ENCODE data around the gene UBE2F. TPM values are rescaled to one million over a fixed set of nuclear protein-coding genes. Genes with fewer than 3 reads are reported as not detected.

The UBE2F gene, protein sequence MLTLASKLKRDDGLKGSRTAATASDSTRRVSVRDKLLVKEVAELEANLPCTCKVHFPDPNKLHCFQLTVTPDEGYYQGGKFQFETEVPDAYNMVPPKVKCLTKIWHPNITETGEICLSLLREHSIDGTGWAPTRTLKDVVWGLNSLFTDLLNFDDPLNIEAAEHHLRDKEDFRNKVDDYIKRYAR
- total RNA-seq (2014; rRNA removed; shearing (Covaris generic)) = 86.9 and 99.0 TPM in 2 replicates

DNA sequence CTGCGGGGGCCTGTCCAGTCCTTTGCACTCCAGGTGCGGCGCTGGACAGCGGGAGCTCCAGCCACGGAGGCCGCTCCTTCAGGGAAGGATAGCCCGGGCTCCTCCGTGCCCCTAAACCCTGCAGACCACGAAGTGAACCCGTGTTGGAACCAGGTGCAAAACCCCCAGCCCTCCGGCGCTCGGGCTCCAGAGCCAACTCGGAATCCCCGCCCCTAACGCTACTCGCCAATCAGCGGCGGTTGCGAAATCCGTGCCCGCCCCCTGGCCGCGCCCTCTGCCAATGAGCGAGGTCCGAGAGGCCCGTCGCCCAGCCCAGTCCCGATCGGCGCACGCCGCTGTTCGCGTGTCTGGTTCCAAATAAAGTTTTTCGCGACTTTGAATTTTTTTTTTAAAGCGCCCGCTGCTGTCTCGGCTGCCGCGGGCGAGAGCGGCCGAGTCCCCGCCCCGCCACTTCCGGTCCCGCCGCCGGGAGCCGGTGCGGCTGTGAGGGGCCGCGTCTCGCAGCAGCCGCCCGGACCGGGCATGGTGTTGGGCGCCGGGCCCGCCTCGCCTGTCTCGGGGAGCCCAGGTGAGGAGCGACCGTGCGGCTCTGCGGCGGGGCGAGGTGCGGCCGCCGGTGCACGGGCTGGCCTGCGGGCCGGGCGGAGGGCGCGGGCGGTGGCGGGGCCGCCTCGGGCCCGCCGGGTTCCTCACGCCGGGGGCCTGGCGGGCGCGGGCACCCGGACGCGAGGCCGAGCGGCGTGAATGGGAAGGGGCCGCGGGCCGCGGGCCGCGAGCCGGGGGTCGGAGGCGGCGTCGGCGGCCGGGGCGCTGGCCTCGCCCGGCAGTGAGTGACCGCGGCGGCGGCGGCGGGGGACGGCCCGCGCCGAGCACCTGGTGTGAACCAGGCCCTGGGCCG is at the start of gene UBE2F:
Gene UBE2F, plus strand, starts transcription at position 450 of the 898 bp plus-strand sequence. CDS start 6,094 bp downstream, outside the sequence.
- peak; percentile 88 for DNase-seq (ENCODE audit: low read depth)

DNA sequence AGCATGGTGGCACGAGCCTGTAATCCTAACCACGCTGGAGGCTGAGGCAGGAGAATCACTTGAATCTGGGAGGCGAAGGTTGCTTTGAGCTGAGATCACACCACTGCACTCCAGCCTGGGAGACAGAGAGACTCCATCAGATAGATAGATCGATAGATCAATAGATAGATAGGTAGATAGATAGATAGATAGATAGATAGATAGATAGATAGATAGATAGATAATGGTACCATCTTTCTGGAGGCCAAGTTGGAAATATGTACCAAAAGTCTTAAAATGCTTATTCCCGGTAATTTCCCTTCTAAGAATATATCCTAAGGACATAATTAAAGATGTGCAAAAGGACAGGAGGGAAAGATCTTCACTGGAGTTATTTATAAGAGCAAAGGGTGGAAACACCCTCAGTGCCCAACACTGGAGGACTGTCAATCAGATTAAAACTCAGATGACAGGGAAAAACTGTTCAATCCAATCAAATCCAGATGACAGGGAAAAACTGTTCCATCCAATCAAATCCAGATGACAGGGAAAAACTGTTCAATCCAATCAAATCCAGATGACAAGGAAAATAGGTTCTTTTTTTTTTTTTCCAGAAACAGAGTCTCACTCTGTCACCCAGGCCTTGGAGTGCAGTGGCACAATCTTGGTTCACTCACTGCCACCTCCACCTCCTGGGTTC is 49.0 kb upstream of the UBE2F start:
- no peak for DNase-seq (ENCODE audit: low read depth)

DNA sequence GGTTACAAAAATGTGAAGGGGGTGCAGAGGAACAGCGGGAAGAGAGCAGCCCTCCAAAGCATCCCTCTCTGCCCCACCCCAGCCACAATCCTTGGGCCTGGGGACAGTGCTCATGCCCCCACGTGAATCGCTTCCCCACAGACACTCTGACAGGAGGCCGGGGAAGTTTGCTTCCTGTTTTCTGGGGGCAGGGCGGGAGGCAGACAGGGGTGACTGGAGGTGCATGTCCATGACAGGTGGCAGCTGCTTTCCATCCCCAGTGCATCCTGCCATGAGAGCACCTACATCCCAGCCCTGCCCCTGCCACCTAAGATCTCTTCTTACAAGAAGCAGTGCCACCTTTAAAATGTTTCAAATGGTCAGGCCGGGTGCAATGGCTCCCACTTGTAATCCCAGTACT is 47.2 kb upstream of the UBE2F start:
- no peak for DNase-seq (ENCODE audit: low read depth)

DNA sequence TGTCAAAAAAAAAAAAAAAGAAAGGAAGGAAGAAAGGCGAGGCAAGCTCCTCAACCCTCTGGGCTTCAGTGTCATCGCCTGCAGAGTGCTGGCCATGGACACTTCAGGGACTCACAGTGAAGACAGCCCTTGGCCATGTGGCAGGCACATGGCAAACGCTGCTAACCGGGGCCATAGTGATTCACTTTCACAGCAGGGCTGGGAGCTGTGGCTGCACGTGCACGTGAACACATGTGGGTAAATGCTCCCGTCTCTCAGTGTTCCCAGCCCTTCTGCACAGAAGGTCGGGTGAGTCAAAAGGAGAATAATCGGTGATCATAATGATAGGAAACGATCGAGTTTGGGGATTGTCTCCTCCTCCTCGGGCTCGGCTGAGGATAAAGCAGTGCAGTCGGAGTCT is 46.1 kb upstream of the UBE2F start:
- no peak for DNase-seq (ENCODE audit: low read depth)

DNA sequence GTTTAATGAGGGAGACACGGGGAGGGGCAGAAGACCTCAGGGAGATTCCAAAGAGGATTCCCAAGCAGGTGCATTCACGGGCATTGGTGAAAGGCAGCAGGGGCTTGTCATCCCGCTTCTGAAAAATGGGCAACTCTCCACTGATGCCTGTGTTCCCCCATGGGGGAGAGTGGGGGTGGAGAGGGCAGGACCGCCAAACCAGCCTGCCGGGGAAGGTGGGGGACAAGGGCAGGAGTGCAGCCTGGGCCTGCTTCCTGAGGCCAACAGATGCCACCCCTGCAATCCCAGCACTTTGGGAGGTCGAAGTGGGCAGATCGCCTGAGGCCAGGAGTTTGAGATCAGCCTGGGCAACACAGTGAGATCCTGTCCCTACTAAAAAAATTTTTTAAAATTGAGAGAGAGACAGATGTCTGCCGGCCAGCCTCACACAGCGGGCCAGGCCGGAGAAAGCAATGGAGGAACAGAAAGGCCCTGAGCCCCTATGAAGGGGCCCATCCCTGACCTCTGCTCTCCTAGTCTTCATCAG is 44.8 kb upstream of the UBE2F start:
- no peak for DNase-seq (ENCODE audit: low read depth)

DNA sequence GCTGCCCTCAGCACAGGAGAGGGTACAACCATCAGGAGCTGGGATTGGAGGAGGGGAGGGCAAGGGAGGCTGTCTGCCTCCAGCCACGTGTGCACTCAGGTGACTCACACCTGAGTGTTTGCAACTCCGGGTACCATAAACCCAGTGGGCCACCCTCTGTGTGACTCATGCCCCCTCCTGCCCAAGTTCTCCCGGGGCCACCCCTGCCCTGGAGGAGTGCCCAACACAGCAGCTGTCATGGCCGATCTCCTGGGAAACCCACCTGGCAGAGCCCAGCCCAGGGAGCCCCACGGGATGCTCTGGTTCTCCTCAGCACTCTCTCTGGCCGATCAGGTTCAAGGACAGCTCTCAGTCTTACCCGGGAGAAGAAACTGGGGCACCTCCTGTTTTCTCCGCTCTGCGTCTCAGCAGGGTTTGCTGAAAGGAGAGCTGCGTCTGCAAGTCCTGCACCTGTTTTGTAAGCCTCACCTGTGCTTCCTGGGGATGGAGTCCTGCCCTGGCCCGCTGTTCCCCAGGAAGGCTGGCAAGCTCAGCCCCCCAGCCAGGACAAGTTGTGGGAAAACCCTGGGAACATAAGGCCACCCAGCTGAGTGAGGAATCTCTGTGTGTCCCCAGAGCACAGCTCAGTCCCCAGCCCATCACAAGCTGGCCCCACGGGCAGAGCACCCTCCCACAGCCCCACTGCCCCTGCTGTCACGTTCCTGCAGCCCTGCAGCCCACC is 44.0 kb upstream of the UBE2F start:
- peak; percentile 49 for DNase-seq (ENCODE audit: low read depth)

DNA sequence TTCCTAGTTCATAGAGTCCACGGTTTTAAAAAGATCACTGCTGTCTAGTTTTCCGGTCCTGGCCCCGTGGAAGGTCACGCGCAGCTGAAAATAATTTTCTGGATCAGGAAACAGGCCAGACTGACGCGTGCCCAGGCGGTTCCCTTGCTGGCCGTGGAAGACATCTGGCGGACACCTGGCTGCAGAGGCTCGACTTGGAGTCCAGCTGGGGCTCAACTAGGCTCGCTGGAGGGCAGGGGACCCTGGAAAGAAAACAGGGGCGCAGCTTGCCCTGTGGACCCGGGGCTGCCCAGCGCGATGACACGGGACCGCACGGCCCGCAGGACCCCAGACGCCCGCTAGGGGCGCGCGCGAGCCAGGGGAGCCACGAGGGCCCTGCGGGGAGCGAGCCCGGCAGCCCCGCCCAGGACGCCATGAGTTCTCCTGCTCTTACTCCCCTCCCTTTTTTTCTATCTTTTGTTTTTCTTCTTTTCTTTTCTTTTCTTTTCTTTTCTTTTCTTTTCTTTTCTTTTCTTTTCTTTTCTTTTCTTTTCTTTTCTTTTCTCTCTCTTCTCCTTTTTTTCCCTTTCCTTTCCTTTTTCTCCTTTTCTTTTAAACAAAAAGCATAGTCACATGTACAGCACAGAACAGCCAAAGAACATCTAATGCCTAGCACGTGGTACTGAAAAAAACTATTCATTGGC is 43.2 kb upstream of the UBE2F start:
- no peak for DNase-seq (ENCODE audit: low read depth)

DNA sequence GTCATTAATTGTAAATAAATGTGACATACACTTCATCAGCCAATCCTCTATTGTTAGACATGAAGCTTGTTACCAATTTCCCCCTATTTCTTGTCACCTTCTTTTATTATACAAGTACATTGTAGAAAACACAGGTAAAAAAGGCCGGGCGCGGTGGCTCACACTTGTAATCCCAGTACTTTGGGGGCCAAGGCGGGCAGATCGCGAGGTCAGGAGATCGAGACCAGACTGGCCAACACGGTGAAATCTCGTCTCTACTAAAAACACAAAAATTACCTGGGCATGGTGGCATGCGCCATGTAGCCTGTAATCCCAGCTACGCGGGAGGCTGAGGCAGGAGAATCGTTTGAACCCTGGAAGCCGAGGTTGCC is 42.7 kb upstream of the UBE2F start:
- no peak for DNase-seq (ENCODE audit: low read depth)

DNA sequence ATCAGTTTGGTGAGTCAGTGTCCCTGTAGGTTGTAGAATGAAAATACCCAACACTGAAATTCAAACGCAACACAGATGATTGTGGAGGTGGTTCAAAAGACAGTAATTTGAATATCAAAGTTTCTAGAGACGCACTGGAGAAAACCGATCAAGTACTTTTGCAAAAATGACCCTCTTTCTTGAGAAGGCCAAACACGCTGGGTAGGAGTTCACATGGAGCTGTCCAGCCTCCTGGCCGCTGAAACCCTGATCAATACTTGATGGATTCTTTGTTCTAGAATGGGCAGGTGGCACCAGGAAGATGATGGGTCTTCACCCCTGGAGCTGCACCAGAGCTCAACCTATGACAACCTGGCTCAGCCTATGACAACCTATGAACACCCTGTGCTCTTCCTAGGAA is 39.7 kb upstream of the UBE2F start:
- DNase-seq (ENCODE audit: low read depth) = no peak

DNA sequence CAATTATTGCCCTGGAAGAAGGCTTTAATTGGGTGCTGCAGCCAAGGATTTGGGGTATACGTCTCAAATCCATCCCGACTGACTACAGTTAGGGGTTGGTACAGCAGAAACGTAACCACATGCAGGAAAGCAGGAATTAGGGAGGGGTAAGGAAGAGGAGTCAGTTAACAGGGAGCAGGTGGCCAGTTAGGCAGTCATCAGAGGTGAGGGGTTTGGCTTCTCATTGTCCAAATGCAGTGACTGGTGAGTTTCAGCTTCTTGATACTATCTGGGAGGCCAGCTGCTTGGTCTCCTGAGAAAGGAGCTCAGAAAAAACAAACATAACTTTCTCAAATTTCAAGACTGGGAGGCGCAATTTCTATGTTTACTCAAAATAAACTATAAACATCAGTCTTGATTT is 38.8 kb upstream of the UBE2F start:
- DNase-seq (ENCODE audit: low read depth) = no peak

DNA sequence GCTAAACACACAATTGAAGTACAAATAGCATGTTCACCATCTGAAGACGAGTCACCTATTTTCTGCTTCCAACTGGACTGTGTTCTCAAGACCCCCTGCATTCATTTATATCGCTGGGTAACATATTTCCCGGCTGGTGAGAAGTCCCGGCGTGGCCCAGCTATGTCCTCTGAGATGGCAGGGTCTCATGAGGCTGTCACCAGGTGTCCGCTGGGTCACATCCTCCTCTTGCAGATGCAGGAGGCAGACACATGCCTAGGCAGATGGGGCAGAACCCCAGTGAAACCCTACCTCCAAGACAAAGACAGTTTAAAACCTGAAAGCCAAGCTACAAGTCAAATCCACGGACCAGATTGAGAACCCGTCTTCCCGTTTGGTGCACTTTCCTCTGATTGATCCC is 36.8 kb upstream of the UBE2F start:
- DNase-seq (ENCODE audit: low read depth) = no peak

DNA sequence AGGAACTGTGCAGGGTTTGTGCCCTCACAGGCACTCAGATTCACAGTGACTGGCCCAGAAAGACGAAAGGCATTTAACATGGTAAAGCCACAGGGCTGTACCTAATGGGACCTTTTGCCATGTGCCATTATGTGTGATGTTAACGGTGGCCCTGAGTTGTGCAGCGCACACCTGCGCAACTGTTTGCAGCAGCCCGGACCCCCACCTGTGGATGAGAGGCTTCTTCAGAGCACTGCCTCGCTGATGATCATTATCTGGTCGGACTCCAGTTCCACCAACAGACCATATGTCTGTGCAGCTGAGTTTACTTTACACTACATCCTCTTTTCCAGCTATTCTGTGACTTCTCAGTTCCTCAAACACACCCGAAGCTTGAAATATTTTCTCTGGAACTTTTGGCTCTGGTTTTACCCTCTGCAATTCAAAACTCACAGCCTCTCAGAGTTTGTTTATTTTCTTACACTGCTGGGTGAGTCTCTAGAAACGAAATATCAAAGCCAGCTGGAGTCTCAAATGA is 35.6 kb upstream of the UBE2F start:
- no peak for DNase-seq (ENCODE audit: low read depth)

DNA sequence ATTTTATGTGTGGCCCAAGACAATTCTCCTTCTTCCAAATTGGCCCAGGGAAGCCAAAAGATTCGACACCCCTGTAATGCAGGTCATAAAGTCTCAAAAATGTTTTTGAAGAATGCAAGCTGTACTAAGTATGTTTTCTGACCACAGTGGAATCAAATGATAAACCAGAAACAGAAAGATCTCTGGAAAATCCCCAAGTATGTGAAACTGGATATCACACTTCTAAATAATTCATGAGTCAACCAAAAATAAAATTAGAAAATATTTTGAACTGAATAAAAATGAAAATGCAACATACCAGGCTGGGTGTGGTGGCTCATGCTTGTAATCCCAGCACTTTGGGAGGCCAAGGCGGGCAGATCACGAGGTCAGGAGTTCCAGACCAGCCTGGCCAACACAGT is 34.1 kb upstream of the UBE2F start:
- DNase-seq (ENCODE audit: low read depth) = peak; percentile 36

DNA sequence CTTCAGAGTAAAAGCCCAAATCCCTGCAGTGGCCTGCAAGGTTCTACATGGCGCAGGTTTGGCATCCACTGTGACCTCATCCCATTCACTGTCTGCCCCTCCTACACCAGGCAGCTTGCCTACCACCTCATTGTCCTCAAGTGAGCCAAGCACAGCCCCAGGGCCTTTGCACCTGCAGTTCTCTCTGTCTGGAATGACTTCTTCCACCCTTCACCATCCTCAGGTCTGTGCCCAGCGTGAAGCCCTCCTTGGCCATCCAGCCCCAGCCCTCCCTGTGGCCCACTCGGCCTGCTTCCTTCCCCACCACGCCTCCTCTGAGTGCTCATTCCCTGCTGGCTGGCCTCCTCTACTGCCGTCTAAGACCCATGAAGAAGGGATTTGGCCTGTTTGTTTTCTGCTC is 32.6 kb upstream of the UBE2F start:
- DNase-seq (ENCODE audit: low read depth) = no peak

DNA sequence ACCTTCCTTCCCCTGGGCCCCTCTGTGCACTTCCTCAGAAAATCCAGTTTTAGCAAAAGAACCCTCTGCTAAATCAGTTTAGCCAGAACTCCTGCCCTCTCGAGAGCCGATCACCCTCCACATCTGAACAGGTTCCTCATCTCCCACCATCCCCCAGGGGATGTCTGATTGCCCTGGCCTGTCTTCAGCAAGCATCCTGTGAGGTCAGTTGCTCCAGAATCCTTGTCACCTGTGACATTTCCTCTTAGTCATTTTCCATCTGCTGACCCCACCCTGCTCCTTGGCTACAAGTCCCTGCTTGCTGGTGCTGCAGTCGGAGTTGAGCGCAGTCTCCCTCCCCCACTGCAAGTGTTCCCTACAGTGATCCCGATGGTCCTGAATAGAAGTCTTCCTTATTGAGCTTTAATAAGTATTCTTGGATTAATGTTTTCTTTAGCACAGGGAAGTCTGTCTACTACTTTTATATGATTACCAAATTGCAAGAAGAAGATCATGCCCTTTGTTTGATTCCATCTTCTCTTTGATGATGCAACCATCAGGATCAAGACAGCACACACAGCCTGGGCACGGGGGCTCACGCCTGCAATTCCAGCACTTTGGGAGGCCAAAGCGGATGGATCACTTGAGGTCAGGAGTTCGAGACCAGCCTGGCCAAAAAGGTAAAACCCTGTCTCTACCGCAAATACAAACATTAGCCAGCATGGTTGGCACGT is 30.9 kb upstream of the UBE2F start:
- DNase-seq (ENCODE audit: low read depth) = no peak

DNA sequence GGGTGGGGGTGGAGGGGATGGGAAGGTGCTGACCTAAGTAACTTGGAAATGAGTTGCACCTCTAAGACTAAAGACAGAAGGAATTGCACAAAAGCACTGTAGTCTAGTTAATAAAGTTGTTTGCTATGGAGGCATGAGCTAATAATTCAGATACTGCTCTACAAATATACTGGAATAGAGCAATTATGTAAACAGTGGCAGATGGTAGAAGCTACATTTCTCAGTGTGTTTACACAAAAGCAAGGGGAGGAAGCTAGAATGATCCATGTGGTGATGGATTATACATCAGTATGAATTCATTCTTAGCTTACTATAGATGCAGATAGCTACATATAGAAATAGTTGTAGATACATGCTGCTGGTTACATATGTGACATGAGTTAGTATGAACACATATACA is 27.6 kb upstream of the UBE2F start:
- no peak for DNase-seq (ENCODE audit: low read depth)

DNA sequence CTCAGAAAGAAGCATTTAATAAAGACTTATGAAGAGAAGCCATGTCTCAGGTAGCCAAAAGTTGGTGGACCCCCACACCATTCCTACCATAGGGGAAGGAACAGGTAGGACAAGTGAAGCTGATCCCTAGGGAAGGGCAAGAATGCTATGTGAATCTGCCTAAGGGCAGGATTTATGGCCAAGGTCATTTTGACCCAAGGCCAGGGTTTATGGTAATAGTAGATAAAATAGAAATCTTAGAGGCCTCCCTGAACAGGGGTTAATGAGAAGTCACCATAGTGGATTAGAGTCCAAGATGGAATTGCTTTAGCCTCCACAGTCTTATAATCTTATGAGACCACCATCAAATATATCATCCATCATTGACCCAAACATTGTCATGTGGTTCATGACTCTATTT is 26.0 kb upstream of the UBE2F start:
- no peak for DNase-seq (ENCODE audit: low read depth)

DNA sequence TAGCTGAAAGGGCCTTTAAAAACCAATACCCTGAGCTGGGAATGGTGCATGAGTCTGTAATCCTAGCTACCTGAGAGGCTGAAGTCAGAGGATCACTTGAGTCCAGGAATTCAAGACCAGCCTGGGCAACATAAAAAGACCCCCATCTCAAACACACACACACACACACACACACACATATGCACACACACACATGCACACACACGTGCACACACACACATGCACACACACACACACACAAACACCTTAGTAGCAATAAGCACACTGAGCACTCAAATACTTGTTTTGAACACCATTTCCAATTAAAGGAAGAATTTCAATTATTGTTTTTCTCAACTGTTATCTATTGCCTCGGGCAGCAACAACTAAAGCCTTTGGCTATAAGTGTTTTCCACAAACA is 25.6 kb upstream of the UBE2F start:
- DNase-seq (ENCODE audit: low read depth) = no peak

DNA sequence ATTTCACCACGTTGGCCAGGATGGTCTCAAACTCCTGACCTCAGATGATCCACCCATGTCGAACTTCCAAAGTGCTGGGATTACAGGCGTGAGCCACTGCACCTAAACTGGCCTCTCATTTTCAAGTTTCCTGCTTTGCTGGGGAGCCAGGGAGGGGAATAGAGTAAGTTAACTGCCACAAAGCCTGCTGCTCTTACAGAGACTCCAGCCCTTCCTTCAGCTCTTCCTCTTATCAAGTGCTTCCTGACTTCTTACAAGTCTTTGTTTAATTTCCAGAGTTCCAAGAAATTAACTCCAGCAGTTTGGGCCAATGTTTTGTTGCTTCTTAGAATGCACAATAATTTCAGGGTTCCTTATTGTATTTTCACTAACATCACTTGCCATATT is 24.3 kb upstream of the UBE2F start:
- DNase-seq (ENCODE audit: low read depth) = no peak

DNA sequence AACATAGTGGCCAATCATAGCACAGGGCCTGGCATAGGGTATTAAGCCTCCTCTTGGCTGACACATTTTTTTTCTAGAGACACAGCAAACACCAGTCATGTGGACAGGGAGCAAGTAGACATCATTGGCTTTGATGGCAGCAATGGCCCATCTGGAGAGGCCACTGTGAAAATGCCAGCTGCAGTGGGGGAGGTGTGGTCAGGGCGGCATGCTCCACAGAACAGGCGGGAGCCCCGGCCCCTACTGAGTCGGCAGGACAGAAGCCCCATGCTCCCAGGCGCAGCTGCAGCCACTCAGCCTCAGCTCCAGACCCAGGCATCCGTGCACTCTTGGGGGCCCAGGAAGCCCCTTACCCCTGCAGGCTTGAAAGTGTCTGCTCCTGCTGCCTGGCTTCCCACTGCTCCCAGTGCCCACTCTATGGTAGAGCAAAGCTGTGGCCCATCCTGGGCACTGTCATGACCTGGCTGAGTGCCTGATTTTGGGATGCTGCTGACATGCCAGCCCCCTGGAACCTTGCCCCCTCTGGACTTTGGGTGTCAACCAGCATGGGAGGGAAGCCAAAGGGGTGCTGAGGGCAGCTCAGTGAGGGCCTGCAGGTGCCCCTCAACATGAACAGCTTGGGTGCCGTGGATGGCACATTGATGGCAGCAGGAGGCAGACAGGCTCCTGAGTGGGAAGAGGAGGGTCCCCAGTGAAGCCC is 23.3 kb upstream of the UBE2F start:
- no peak for DNase-seq (ENCODE audit: low read depth)

All from M059J (cell line).